Measurements from ENCODE around the gene CCSAP.
"Not testable (repeated sequence)": the region's sequence is repeated elsewhere in the genome, so short reads cannot be mapped to it uniquely, and the experiment has no call there.

The CCSAP gene

GRCh38 chr1:229325853-229326487 lies 16.9 kb downstream of the CCSAP start:
- DNase-seq (ENCODE audit: low read depth) = no peak

DNA sequence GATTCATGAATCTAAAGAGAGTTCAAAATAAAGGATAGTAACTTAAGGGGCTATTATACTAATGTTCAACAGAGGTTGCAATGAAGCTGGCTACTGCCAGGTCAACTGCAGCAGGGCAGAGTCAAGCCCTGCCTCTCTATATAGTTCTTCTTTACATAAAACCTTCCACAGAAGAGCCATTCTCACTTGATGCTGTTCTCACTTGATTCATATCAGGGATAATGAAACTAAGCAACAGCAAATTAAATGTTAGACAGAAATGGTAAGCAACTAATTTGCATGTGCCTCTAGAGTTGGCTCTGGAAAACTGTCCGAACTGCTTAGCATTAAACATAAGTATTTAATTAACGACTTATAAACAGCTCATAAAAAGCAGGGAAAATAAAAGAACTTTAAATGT lies 17.4 kb downstream of the CCSAP start:
- no peak for DNase-seq (ENCODE audit: low read depth)

- DNase-seq (ENCODE audit: low read depth) = no peak
These were observed 18.8 kb downstream of the CCSAP start for GRCh38 chr1:229323885-229324553.

GRCh38 chr1:229323201-229323600 lies 19.6 kb downstream of the CCSAP start:
- no peak for DNase-seq (ENCODE audit: low read depth)

DNA sequence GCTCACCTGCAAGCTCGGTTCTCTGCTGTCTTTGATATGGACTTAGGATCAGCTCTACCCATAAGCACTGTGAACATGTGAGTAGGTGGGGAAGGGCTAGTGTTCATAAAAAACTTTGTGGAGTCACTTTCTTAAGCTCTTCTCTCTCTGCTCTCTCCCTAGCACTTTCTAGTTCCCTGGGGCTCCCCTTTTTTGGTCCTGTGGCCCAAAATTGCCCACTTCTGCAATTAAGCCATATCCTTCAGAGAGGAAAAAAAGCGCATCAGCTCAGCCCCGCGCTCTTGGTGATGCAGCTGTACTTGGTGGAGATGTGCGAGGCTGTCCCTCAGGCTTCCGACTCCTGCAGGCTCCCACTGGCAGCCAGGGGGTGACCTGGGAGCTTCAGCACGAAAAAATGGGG lies 23.4 kb downstream of the CCSAP start:
- DNase-seq (ENCODE audit: low read depth) = no peak

- no peak for DNase-seq (ENCODE audit: low read depth)
These were observed 24.8 kb downstream of the CCSAP start for GRCh38 chr1:229318056-229318455.

DNA sequence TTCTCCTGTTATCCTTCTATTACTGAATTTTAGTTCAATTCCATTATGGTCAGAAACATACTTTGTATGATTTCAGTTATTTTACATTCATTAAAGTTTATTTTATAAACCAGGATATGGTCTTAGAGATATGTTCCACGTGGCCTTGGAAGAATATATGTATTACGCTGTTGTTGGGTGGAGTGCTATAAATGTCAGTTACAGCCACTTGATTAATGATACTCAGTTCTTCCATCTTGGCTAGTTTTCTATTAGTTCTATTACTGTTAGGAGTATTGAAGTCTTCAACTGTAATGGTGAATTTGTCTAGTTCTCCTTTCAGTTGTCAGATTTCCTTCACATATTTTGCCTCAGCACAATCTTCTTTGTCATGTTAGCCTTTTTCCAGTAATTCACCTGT lies 26.7 kb downstream of the CCSAP start:
- no peak for DNase-seq (ENCODE audit: low read depth)

DNA sequence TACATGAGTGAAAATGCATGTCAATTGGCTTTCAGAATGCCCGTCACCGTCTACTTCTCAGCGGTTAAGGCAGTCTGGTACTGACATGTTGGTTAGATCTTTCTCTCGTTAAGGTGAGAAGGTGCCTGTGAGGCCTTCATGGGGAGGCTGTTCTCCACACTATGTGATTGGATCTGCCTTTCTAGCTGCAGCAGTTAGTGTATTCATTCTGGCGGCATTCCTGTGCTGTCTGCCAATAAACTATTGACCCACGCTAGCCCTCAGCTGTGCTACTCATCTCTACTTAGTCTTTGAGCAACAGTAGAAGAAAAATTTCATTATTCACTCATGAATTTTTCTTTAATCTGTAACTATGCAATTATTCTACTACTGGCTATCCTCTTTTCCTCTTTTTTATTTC lies 32.0 kb downstream of the CCSAP start:
- no peak for DNase-seq (ENCODE audit: low read depth)

DNA sequence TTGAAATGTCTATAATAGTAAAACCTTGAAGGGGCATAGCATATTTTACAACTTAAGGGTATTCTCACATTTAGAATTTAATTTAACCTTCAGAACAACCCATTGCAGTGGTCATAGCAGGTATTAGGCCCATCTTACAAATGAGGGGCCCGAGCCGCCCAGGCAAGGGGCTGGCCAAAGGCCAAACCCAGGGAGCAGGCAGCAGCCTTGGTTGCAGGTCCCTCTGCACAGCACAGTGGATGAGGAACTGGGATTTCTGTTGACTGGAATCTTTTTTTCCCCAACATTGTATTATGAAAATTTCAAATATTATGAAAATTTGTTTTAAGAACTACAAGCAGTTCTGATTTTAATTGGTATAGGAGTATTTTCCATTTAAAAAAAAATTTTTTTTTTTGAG lies 33.2 kb downstream of the CCSAP start:
- no peak for DNase-seq (ENCODE audit: low read depth)

DNA sequence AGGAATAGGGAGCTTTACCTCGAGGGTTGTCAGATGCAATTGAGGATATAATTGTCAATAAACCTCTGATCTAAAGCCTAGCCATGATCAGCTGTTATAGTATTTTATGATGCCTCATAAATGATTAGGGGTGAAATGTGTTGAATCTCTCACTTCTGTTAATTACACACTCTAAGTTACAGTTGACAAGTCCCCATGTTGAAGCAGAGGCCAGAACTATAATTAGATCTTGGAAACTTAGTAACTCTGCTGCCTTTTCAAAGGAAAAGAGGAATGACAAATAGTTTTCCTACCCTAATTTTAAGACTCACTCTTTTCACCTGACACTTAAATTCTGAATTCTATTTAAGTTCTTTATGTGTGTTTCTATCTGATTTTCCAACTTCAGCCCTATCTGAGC lies 33.8 kb downstream of the CCSAP start:
- DNase-seq (ENCODE audit: low read depth) = no peak

DNA sequence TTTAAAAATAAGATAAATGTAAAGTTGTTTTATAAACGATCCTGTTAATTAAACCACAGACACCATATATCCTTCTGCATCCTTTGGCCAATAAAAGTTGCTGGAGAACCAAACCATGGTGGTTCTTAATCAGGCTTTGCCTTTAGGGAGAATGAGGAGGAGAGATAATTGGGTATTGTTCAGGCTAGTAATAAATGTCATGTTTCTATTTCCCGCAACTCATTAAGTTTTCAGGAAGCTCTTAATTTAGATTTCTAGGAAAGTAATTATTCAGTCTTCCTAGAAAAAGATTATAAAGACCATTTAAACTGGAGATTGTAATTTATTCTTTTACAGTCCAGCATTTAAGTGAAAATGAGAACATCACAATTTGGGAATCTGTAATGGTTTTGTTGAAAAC lies 37.5 kb downstream of the CCSAP start:
- DNase-seq (ENCODE audit: low read depth) = no peak

- DNase-seq (ENCODE audit: low read depth) = no peak
These were observed 39.0 kb downstream of the CCSAP start for GRCh38 chr1:229303855-229304254.

- no peak for DNase-seq (ENCODE audit: low read depth)
These were observed 40.1 kb downstream of the CCSAP start for GRCh38 chr1:229302740-229303139.

DNA sequence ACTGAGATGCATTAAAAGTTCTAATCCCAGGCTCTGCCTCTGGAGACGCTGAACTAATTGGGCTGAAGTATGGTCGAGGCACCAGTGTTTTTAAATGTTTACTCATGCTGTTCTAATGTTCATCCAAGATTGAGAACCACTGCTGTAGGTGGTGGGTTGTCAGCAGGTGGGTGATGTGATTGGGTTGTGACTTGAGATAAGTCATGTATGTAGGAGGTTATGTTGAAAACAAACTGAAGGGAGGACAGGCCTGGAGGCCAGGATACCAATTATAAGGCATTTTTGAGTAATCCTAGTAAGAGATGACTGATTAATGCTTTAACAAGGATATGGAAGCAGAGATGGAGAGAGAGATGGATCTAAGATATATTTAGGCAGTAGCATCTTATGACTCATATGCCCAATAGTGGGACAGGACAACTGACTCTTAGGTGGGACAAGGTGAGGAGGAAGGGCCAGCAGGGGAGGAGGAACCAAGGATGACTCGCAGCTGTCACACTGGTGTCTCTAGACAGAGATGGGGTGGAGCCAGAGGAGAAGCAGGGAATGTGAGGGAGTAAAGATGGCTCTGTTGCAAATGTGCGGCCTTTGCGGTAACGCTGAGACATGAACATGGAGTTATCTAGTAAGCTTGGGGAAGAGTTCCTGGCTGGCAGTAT lies 42.6 kb downstream of the CCSAP start:
- DNase-seq (ENCODE audit: low read depth) = no peak

DNA sequence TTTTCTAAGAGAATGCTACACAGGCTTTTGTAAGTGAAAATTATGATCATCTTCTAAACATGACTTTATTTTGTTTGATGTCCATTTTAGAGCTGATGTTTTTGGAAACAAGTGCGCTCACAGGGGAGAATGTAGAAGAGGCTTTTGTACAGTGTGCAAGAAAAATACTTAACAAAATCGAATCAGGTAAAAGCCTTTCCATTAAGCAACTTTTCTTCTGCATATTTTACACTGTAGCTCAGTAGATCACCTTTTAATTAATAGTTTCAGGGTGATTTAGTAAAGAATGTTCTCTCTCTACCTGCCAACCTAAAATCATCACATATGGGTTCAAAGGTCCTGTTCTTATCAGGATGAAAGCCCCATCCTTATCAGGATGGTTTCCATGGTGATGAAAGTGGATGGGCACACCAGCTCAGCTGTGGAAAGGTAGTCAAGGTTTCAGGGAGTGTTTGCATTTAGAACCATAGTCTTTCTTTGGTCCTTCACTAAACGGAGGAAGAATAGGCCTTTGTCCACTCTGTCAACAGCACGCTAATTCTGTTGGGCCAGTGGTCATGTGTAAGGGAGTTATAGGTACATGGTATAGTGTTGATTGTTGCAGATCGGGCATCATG lies 43.9 kb downstream of the CCSAP start:
- DNase-seq (ENCODE audit: low read depth) = no peak

GRCh38 chr1:229298420-229298819 lies 44.4 kb downstream of the CCSAP start:
- DNase-seq (ENCODE audit: low read depth) = no peak

- DNase-seq (ENCODE audit: low read depth) = no peak
These were observed 45.1 kb downstream of the CCSAP start for GRCh38 chr1:229297746-229298145.

GRCh38 chr1:229296541-229296941 lies 46.3 kb downstream of the CCSAP start:
- DNase-seq (ENCODE audit: low read depth) = no peak

DNA sequence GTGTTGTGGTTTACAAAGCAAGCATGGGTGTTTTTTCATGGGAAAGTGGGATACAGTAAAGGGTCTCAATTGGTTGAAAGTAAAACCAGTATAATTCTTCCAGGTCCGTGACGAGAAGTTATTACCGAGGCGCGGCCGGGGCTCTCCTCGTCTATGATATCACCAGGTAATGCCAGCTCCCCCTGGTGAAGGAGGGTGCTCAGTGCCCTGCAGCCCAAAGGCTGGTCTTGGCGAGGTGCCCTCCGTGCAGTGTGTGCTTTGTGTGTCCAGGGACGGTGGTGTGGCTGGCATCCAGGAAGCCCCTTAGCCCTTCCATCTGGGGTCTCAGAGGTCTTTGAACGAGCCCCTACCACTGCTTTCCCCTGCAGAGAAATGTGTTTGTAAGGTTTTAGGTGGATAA lies 47.1 kb downstream of the CCSAP start:
- DNase-seq (ENCODE audit: low read depth) = no peak

DNA sequence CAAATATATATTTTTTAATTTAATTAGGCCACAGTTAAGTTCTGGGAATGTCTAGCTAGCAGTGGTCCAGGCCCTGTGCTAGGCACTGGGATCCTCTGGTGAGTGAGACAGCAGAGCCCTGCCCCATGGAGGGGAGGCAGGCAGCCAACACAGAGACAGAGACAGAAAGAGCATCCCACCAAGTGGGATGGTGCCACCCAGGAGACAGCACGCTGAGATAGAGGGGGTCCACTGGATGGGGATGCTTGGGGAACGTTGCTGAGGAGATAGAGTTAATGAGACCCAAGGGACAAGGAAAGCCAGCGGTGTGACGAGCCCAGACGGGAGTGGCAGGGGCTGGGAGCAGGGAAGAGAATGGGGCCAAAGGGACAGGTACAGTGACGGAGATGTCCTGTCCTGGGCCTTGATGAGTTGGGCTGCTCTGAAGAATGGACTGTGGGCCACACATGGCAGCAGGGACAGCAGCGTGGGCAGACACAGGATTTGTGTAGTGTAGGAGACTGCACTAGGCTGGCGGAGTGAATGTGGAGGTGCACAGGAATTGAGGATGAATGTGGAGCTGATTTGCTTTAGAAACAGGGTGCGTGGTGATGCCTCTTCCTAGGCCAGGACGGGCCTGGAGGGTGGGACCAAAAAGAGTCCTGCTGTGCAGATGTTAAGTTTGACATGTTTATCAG lies 49.2 kb downstream of the CCSAP start:
- DNase-seq (ENCODE audit: low read depth) = no peak

DNA sequence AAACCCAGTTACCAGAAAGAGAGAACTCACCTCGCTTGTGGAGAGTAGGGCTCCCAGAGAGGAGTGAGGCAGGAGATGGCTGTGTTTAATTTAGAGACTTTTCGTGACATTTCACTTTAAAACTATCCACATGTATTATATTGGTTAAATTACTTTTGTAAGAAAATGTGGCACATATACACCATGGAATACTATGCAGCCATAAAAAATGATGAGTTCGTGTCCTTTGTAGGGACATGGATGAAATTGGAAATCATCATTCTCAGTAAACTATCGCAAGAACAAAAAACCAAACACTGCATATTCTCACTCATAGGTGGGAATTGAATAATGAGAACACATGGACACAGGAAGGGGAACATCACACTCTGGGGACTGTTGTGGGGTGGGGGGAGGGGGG lies 51.2 kb downstream of the CCSAP start:
- DNase-seq (ENCODE audit: low read depth) = not testable (repeated sequence)

GRCh38 chr1:229288516-229288915 lies 54.3 kb downstream of the CCSAP start:
- DNase-seq (ENCODE audit: low read depth) = no peak

DNA sequence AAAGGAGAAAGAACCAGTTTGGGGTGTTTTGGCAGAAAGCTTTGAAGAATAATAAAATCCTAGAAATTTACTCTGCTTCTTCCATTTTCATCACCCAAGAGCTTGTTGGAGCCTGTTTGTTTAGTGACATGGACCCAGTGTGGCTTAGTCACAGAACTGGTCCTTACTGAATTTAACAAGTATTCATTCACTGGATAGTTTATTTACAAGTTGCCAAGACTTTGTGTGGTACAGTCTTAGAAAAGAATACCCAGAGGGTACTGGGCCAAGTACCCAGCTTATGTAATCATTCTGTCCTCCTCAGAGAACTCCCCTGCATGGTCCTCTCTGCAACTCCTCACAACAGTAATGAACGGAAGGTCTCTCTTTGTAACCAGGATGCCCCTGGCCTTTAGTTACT lies 55.6 kb downstream of the CCSAP start:
- DNase-seq (ENCODE audit: low read depth) = no peak

Data from stimulated activated CD8-positive, alpha-beta memory T cell treated with anti-CD3 and anti-CD28 coated beads, Interleukin-15, amount 100 ng/mL, for 24 hours (primary cell).